GM21447 (cell line): ENCODE results near the gene PNMA8B.
"Not testable (repeated sequence)": the region's sequence is repeated elsewhere in the genome, so short reads cannot be mapped to it uniquely, and the experiment has no call there.

Experiments
- ATAC-seq: cut with Tn5 transposase; IDR thresholded peaks from one replicate; pipeline ENCODE4 v1.9.1; 2021; ENCODE audit not compliant: unreplicated experiment

Gene PNMA8B, protein sequence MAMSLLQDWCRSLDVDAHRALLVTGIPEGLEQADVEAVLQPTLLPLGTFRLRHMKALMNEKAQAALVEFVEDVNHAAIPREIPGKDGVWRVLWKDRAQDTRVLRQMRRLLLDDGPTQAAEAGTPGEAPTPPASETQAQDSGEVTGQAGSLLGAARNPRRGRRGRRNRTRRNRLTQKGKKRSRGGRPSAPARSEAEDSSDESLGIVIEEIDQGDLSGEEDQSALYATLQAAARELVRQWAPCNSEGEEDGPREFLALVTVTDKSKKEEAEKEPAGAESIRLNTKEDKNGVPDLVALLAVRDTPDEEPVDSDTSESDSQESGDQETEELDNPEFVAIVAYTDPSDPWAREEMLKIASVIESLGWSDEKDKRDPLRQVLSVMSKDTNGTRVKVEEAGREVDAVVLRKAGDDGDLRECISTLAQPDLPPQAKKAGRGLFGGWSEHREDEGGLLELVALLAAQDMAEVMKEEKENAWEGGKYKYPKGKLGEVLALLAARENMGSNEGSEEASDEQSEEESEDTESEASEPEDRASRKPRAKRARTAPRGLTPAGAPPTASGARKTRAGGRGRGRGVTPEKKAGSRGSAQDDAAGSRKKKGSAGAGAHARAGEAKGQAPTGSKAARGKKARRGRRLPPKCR

DNA sequence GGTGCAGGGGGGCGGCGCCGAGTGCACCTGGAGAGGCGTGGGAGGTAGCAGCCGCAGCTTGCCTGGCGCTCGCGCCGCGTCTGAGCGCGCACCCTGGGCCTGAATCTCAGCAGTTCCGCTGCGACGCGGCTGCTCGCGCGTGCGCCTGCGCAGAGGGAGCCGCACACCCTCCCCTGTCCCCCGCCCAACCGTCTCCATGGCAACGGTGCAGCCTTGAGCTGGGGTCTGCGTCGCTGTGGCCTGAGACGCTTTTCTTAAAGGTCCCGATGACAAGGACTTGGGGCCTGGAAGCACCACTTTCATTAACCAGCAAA, at the start of gene PNMA8B:
PNMA8B (minus strand) TSS at position 82 of the 314 bp plus-strand sequence. CDS start 402 bp downstream, outside the sequence.
- ATAC-seq = no peak

DNA sequence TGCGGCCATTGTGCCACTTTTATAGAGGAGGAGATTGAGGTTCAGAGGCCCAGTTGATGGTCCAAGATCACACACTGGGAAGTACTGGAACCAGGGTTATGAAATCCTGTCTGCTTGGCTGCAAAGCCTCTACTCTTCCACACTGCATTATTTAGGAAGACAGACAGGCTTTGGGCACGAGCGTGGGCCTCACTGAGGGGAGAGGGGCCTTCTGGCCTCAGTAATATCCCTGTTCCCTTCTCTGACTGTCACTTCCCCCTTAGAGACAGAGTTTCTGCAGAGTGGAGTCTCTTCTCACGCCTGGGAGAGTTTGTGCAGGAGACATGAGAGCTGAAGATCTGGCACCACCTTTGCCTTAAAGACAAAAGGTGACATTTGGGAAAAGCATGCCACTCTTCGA, 49.0 kb upstream of the PNMA8B start:
- no peak for ATAC-seq

DNA sequence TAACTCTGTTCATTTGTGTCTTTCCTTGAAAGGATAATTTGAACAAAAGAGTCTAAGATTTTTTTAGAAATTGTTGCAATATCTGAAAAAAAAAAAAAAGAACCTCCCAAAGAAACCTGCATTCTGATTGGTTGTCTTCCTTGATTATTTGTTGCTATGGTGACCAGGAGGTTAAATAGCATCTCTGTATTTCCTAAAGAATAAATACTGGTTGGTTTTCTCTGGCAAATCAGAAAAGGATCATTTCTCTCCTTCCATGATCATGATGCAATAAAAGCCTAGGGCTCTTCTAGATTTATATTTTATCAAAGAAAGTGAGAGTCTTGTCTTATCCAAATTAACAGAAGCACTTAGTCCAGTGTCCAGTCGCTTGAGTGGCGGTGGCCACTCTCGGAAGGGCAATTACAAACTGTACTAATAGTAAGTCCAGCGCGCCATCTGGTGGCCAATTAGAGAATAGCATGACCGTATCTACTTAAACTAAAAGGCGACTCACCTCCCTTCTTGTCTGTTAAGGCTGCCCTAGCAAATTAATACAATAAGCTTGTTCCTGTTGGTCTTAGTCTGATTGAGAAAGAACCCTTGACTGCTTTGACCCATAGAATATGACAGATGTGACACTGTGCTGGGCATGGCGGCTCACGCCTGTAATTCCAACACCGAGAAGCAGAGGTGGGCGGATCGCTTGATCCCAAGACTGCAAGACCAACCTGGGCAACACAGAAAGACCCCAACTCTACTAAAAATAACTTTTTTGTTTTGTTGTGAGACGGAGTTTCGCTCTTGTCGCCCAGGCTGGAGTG, 47.0 kb upstream of the PNMA8B start:
- ATAC-seq = no peak

DNA sequence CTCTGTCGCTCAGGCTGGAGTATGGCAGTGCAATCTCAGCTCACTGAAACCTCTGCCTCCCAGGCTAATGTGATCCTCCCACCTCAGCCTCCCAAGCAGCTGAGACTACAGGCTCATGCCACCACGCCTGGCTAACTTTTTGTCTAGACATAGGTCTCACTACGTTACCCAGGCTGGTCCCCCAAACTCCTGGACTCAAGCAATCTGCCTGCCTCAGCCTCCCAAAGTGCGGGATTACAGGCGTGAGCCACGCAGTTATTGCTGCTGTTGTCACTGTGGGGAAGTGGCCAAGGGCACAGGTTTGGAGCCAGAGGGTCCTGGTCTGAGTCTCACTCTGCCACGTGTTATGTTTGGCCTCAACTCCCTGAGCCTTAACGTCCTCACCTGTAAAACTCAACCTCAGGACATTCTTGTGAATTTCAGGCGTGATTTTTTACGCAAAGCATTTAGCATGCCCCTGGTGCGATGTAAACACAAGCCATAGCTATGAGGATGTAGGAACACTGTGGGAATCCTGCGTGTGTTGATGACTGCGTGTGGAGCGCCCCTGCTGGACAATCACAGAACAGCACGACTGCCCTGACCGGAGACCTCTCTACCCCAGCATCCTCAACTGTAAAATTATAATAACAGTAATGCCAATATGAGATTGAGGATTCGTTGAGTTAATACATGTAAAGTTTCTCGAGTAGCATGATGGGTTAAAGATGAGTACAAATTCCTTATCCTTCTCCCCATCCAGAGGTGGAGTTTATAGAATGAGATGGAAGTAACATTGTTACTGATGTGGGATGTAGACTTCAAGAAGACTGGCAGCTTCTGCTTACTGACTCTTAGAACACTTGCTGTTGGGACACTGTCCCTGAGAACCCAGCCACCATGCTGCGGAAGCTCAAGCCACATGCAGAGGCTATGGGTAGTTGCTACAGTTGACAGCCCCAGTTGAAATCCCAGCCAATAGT, 41.8 kb upstream of the PNMA8B start:
- no peak for ATAC-seq

DNA sequence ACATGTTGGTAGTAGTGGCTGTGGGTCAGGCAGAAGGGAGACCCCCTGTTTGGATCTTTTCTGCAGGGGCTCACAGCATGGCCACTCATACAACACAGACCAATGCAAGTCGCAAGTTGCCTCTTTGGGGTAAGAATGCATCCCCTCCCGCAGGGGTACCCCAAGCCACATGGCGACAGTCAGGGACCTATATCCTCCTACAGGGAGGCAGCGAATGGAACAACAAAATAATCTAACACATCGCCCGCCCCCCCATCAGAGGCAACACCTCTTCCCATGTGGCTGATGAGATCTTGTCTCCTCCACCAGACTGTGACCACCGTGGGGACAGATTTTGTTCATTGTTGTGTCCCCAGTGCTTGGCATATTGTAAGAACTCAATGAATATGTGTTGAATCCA, 40.7 kb upstream of the PNMA8B start:
- ATAC-seq = no peak

DNA sequence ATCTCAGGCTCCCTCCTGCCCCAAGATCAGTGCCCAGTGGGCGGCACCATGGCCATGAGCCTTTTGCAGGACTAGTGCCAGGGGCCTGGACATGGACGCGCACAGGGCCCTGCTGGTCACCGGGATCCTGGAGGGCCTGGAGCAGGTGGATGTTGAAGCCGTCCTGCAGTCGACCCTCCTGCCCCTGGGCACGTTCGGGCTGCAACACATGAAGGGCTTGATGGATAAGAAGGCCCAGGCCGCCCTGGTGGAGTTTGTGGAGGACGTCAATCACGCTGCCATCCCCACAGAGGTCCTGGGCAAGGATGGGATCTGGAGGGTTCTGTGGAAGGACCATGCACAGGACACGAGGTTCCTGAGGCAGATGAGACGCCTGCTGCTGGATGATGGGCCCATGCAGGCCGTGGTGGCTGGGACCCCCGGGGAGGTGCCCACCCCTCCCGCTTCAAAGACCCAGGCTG, 38.0 kb upstream of the PNMA8B start:
- ATAC-seq = no peak

DNA sequence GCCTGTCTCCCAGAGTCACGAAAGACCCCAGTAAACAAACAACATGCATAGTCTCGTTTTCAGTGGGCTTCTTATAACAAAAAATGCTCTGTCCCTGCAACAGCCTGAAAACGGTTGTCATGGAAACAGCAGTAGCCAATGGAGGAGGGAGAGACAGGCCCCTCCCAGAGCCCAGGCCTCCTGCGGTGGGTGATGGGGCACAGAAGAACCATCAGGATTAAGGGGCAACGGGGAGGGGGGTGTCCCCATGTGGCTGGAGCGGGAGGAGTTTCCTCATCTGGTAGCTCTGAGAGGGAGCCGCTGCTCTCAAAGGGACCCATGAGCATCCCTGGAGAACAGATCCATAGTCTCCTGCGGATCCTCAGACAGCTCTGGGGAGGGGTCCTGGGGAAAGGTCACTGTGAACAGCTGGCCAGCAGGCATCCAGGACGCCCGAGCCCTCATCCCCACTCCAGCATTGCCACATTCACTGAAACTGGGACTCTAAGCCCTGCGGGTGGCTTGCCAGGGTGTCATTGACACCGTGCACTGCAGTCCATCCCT, 37.5 kb upstream of the PNMA8B start:
- ATAC-seq = no peak

DNA sequence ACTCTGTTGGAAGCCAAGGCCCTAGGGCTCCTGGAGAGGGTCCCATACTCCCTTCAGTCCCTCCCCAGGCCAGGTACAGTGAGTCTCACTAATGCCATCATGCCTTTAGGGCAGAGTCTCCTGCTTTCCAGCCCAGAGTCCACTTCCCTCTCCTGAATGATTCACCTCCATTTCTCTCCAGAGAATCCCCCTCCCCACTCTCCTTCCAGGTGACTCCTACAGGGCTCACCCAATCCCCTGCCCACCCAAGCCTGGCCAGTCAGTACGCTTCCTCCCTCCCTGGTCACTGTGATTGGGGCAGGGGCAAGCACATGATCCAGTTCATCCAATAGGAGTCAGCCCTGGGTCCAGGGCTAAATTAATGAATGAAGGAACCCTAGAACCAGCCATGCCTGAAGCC, 35.0 kb upstream of the PNMA8B start:
- no peak for ATAC-seq

DNA sequence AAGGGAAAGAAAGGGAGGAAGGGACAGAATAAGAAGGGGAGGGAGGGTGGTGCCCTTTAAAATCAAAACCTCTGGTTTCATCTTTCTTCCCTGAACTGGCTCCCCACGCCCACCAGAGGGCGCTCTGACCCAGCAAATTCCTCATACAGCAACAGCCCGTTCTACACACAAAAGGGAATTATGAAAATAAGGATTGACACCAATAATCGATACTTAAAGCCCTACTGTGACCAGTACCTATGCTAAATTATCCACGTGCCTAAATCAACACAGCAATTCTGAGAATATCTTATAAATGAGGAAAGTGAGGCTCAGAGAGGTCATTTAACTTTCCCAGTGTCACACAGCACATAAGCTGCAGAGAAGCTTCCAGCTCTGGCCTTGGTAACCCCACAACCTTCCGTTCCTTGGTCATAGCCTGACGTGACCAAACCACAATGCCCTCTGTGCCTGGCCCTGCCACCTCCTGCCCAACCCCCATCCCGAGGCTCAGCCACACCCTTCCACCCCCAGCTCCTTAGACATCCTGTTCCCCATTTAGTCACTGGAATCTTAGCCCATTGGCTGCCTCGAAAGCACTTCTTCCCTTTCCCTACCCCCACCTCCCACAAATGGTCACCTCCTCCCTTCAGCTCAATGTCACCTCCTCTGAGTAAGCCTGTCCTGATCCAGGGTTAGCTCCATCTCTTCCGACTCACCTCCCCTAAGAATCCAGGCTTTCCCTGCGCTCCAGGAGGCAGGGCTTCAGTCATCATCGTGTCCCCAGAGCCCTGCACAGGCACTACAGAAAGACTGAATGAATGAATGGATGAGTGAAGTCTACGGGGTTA, 34.2 kb upstream of the PNMA8B start:
- no peak for ATAC-seq

DNA sequence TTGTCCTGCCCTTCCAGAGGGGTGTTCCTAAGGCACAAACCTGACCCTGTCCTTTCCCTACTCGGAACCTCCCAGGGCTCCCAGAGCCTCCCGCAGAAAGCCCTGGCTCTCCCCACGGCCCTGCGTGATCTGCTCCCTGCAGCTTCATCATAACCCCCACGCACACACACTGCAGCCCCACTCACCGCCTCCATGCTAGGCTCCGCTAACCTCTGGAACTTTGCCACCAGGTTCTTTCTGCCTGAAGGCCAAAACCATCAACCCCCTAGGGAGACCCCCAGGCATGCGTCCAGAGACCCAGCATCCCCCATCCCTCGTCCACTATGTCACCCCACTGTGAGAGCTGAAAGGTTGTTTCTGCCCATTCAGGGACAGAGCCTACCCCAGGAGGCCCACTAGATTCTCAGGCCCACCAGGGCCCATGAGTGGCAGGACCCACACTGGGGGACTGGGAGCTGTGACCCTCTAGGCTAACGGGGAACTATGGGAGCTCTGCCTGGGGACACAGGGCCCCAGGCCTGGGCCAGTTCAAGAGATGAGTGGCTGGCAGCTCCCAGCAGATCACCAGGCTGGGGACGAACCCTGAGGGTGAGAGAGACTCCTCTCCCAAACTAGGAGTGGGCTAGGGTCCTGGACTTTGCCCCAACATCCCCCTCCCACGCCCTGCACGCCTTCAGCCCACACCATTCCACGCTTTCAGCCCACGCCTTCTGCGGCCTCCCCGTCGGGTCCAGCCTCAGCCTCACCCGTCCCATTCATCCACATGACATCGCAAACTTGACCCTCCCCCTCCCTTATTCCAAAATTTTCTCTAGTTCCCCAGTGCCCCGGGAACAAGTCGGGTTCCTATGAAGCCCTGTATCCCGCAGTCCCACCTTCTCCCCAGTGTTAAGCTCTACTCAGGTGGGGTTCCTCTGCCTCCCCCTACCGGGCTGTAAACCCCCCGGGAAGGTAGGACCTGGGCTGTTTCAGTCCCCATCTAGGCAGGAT, 33.2 kb upstream of the PNMA8B start:
- no peak for ATAC-seq

DNA sequence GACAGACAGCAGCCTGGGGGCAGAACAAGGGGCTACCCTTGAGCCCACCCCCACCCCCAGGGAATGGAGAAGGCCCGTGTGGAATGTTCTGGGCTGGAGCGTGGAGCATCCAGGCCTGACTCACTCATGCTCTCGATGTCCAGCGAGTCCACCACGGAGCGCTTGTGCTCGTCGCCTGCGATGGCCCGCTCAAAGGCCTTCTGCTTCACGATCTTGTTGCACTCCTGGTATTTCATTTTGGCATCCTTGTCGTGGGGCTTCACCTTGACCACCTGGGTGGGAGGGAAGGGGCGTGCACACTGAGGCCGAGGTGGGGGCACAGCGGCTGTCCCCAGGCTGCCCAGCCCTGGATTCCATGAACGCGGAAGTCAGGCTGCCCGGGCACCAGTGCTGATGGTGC, 31.1 kb upstream of the PNMA8B start:
- ATAC-seq = not testable (repeated sequence)

DNA sequence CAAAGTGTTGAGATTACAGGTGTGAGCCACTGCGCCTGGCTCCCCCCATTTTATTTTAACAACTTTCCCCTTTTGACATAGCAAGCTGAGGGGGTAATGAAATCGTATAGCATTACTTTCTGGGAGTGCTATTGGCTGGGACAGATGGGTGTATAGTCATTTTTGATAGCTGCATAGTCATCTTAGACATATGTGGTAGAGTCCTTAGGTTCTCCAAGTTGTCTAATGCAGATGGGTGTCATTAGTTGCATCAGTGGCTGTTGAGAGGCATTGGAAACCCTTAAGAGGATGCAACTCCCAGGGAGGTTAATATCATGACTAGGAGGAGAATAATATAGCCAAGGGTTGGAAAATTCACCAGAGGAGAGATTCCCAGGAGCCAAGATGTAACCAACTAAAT, 28.6 kb upstream of the PNMA8B start:
- no peak for ATAC-seq

DNA sequence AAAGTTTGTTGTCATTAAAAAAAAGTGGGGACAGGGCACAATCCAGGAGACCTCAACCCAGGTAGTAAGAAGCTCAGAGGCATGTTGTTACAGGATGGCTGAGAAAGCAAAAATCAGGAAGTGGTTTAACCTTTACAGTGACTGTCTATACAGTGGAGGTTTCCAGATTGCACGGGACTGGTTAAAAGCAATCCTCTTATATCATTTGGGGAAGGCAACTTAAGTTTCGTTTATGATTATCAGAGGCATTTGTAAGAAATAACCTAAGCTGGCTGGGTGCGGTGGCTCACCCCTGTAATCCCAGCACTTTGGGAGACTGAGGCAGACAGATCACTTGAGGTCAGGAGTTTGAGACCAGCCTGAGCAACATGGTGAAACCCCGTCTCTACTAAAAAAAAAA, 27.3 kb upstream of the PNMA8B start:
- not testable (repeated sequence) for ATAC-seq

DNA sequence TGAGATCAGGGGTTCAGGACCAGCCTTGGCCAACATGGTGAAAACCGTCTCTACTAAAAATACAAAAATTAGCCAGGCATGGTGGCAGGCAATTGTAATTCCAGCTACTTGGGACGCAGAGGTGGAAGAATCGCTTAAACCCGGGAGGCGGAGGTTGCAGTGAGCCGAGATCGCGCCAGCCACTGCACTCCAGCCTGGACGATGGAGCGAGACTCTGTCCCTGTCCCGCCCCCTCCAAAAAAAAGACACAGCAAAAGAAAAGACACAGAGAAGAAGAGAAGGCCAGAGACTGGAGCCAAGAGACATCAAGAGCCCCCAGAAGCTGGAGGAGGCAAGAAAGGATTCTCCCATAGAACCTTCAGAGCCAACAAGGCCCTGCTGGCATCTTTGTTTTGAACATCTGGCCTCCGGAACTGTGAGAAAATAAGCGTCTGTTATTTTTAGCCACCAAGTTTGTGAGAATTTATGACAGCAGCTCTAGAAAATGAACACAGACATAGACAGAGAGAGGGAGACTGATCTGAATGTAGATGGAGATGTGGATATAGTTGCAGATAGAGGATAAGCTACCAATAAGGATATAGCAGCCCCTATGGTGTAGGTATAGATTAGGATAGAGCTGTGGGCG, 25.7 kb upstream of the PNMA8B start:
- no peak for ATAC-seq

DNA sequence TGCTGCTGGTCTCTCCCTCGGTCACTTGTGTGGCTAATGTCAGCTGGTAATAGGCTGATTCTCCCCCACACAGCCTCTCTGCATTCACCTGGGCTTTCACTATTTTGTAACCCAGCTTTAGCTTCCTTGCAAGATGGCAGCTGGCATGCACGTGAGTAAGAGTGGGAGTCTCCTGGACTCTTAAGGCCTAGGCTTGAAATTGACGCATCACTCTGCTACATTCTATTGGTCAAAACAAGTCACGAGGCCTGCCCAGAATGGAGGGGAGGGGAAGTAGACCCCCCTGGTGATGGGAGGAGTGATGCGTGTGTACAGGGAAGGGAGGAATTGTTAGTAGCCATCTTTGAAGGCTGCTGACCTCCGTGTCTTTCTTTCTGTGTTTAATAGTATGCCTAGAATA, 24.9 kb upstream of the PNMA8B start:
- no peak for ATAC-seq

DNA sequence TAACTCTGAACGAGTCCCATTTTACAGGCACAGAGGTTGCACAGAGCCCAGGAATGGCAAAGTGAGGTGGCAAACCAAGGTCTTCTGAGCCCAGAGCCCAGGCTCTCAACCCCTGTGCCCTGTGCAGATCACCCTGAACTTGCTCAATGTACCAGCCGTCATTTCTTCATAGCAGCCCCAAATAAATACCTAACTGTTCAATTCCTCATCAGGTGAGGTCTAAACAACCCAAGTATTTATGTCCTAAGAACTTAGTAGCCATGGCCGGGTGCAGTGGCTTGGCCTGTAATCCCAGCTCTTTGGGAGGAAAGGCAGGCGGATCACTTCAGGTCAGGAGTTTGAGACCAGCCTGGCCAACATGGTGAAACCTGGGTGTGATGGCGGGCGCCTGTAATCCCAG, 21.8 kb upstream of the PNMA8B start:
- no peak for ATAC-seq

DNA sequence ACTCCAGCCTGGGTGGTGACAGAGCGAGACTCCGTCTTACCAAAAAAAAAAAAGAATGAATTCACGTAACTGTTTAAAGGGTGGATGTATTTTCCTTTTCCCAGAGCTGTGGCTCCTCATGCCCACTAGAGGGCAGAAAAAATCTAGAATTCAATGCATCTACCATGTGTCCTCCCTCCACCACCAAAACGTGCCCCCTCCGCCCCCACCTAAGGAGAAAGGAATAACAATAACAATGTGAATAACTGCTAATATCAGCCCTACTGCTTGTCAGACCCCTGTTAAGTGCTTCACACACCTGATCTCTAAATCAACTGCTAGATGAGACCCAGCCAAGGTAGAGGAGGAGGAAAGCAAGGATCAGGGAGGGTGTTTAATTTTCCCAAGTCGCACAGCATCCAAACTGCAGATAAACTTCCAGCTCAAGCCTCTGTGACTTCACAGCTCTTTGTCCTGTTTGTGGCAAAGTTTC, 20.2 kb upstream of the PNMA8B start:
- ATAC-seq = no peak

DNA sequence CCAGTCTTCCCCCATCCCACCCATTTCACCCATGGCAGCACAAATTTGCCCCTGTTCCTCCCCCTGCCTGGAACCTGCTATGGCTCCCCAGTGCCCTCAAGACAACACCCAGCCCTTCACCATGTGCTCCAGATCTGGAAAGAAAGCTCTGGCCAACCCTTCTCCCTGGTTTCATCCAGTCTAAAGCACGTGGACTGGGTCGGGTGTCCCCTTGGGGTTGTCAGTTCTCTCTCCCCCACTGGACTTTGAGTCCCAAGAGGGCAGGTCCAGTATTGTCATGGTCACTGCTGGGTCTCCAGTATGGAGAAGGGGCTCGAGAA, 19.6 kb upstream of the PNMA8B start:
- ATAC-seq = no peak
